NCI-H345 (cell line): ENCODE data around the gene CTAGE1.
"Not testable (repeated sequence)": the region's sequence is repeated elsewhere in the genome, so short reads cannot be mapped to it uniquely, and the experiment has no call there.

Experiments used
- DNase-seq: peaks from one replicate; lab custom pipeline; 2025; lab: John Stamatoyannopoulos, UW

CTAGE1 gene

GRCh38 chr18:22417496-22418188 is at the start of gene CTAGE1:
Gene CTAGE1, minus strand, starts transcription at chr18:22417915. Its CDS starts 104 bp downstream, at chr18:22417811.
- no peak for DNase-seq

GRCh38 chr18:22466608-22467395 is 49.1 kb upstream of the CTAGE1 start:
- DNase-seq, result no peak

GRCh38 chr18:22465859-22466457 is 48.2 kb upstream of the CTAGE1 start:
- DNase-seq, result no peak

- DNase-seq, result no peak
Observed at GRCh38 chr18:22463076-22463475, 45.4 kb upstream of the CTAGE1 start.

GRCh38 chr18:22459491-22459890 is 41.8 kb upstream of the CTAGE1 start:
- DNase-seq, result no peak

GRCh38 chr18:22457524-22457923 is 39.8 kb upstream of the CTAGE1 start:
- DNase-seq, result no peak

- DNase-seq, result no peak
Observed at GRCh38 chr18:22456547-22456946, 38.8 kb upstream of the CTAGE1 start.

GRCh38 chr18:22456116-22456480 is 38.4 kb upstream of the CTAGE1 start:
- DNase-seq, result no peak

- DNase-seq, result no peak
Observed at GRCh38 chr18:22455425-22456115, 37.9 kb upstream of the CTAGE1 start.

- DNase-seq, result no peak
Observed at GRCh38 chr18:22453315-22453714, 35.6 kb upstream of the CTAGE1 start.

GRCh38 chr18:22452226-22452668 is 34.5 kb upstream of the CTAGE1 start:
- DNase-seq, result no peak

GRCh38 chr18:22451796-22452195 is 34.1 kb upstream of the CTAGE1 start:
- no peak for DNase-seq

- DNase-seq, result not testable (repeated sequence)
Observed at GRCh38 chr18:22450766-22451165, 33.1 kb upstream of the CTAGE1 start.

- not testable (repeated sequence) for DNase-seq
Observed at GRCh38 chr18:22450318-22450717, 32.6 kb upstream of the CTAGE1 start.

GRCh38 chr18:22449753-22450152 is 32.0 kb upstream of the CTAGE1 start:
- not testable (repeated sequence) for DNase-seq

- no peak for DNase-seq
Observed at GRCh38 chr18:22448238-22448637, 30.5 kb upstream of the CTAGE1 start.

GRCh38 chr18:22447792-22448191 is 30.1 kb upstream of the CTAGE1 start:
- DNase-seq, result no peak

- DNase-seq, result no peak
Observed at GRCh38 chr18:22446911-22447310, 29.2 kb upstream of the CTAGE1 start.

GRCh38 chr18:22446325-22446724 is 28.6 kb upstream of the CTAGE1 start:
- DNase-seq, result no peak

- no peak for DNase-seq
Observed at GRCh38 chr18:22441638-22442037, 23.9 kb upstream of the CTAGE1 start.

- DNase-seq, result no peak
Observed at GRCh38 chr18:22439447-22439846, 21.7 kb upstream of the CTAGE1 start.

GRCh38 chr18:22436136-22436535 is 18.4 kb upstream of the CTAGE1 start:
- no peak for DNase-seq
